ENCODE results near the gene D2HGDH.

GRCh38 chr2:241745276-241745675 is 10.8 kb downstream of the D2HGDH start:
- no peak for TF ChIP-seq POLR2A (IDR thresholded peaks at IDR 0.05; ENCODE audit: low read depth, low read length)
- no peak for TF ChIP-seq TAF1 (IDR thresholded peaks at IDR 0.05; ENCODE audit: borderline replicate concordance, low read depth, low read length)
- no peak for TF ChIP-seq POLR2AphosphoS5 (IDR thresholded peaks at IDR 0.05; ENCODE audit: low read depth, low read length)
